HG02610 (cell line): ENCODE results near the gene FGF14.
"Not testable (repeated sequence)": the region's sequence is repeated elsewhere in the genome, so short reads cannot be mapped to it uniquely, and the experiment has no call there.

ENCODE experiments used
- ATAC-seq: cut with Tn5 transposase; IDR thresholded peaks from one replicate; pipeline ENCODE4 v1.9.1; 2021; ENCODE audit warnings: mild to moderate bottlenecking, moderate library complexity; ENCODE audit not compliant: unreplicated experiment

The FGF14 gene

DNA sequence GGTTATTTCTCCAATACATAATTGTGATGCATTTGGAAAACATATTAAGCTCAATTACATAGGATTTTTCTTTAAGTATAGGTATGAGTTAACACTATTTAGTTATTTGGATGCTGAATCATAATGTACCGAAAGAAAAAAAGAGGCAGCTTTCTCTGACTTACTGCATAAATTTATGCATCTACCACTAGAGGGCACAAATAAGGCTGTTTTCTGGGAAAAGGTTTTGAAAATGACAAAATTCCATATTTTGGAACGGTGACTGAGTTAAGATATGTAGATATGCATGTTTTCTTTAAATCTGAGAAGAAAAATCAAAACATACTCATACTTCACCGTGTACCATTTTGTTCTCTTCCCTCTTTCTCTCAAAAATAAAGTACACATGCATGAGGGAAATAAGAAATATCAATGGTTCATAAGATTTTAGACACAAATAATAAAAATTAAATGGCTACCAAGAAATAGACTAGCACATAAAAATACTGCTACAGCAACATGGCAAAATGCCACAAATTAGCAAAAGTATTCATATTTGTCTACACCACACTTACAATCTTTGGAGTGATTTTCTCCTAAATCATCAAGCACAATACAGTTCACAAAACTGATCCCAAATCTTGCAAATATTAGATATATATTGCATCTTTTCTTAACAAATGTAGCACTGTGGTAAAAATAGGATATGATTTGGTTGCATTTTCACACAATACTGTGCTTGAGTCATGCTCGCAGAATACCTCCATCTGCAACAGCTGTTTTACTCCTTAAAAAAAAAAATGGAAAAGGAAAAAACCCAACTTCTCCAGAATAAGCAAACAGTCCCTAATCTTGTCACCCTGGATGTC lies 260.0 kb downstream of the FGF14 start:
- ATAC-seq, result peak; percentile 64

DNA sequence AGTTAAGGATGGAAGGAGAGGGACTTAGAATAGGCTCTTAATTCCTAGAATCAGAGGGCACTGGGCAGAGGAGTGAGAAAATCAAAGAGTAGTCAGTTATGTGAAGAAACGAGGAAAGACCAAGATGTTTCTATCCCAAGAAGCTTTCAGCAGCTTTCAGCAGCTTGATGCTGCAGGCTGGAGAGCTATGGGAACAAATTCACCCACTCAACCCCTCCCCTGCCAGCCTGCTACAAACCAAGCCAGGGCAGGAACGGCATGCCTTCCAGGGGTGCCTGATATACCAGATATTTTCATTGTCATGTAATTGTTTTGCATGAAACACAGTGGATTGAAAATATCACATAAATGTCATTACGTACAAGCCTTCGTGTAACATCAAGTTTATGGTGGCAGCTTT lies 262.2 kb downstream of the FGF14 start:
- no peak for ATAC-seq

DNA sequence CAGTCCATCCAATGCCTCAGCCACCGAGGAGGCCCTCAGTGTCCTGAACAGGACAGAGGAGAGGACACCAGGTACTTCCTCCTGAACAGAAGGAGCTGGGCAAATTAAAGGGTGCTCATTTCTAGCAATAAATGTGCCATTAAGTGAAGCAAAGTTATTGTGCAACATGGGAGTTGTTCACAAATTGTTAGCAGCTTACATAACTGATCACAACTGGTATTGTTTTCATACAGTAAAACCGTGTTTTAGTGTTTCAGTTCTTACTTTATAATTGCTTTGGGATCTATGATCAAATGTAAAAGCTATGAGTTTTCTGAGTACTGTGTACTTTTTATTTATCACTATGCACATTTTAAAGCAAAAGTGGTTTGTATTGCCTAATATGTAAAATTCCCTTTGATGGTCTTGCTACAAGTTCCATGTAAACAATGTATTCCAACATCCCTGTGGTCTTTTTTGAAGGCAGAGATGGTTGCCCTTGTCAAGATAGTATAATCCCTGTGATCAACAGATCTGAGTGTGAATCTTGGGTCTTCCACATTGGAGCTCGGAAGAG lies 263.1 kb downstream of the FGF14 start:
- ATAC-seq, result no peak

DNA sequence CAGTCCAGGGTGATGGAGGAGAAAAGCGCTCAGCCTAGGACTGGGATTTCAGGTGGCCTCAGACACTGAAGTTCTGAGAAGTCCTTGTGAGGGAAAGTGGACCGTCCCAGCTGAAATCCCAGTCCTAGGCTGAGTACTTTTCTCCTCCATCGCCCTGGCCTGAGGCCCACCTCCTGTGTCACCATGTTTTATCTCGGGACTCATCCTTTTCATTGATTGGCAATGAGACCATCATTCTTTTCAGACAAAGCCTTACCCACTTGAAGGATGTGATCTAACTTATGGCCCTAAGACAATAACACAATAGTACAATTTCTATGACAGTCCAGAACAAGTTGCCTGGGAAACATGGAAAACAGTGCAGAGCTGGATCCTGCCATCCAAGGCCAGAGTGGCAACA lies 263.9 kb downstream of the FGF14 start:
- ATAC-seq, result not testable (repeated sequence)

DNA sequence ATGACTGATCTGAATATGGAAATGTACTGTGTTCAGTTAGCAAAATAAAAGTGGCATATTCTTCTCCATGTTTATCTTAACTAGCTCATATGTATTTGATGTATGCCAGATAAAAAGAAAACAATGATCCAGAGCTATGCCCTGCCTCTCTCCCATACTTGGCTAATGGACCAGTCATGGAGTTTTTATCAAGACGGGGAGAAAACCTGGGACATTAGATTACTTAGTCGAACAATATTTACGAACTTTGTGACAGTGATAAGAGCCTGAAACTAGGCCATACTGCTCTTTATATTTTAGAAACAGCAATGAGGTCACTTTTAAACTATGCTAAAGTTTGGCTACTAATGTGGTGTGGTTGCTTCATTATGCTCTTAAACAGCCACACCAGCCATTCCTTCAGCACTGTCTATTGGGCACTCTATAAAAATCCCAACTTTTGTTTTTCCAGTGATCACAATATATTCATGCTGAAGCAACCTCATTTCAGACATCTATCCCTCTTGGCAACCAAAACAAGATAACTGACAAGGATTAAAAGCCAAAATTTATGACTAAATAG lies 265.0 kb downstream of the FGF14 start:
- ATAC-seq, result no peak

DNA sequence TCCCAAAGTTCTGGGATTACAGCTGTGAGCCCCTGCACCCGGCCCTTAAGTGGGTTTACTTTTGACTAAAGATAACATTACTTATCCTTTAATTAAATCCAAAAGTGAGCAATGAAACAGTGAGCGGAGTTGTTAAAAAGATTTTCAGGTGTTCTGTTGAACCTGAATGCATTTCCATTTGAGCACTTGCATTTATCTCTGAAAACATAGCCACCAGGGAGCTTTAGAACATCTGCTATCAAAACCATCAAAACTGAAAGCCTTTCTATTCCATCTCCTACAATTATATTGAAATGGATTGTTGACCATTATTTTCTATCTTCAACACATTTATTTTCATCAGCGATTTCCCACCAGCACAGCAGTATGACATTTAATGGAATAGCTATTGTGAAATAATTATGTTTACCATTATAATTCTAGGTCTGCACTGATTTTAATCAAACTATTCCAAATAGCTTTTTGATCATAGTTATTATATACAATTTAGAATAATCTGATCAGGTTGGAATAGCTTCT lies 269.0 kb downstream of the FGF14 start:
- ATAC-seq, result no peak

DNA sequence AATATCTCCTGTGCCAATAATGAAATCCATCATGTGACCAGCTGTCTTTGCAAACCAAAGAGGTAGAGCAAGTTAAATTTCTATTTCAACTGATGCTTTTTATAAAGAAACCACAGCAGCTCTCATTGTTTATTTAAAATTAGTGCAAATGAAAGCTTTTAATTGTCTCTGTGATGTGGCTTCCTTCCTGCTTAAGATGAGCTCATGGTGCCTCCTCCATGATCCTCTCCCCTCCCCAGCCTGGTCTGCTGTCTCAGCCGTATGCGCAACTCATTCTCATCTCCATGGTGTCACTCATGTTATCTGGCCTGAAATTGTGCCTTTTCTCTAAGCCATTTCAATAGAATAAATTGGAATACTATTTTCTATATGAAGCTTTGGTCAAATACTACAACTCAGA lies 270.6 kb downstream of the FGF14 start:
- no peak for ATAC-seq

DNA sequence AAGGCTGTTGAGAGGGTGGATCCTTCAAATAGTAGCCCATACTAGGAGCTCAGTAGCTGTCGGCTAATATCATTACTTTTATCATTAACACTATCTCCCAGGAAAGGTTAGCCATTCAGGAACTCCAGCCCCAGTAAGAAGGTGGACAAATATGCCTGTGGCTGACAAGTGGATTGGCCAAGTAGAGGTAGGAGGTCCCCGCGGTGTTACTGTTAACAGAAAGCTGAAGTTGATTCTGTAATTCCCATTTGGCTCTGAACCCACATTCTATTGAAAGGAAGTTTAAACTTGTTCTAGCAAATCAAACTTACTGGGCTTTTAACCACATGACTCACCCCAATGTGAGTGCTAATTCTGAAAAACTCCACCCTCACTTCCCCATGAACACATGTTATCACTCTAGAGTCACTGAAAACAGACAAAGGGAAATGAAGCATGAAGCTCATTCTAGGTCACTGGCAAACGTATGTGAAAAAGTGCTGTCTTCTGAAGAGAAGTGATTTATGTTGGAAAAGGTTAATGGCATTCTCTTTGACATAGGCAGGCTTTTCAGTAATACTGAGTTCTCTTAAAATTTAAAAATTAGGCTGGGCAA lies 273.5 kb downstream of the FGF14 start:
- ATAC-seq, result peak; percentile 80

DNA sequence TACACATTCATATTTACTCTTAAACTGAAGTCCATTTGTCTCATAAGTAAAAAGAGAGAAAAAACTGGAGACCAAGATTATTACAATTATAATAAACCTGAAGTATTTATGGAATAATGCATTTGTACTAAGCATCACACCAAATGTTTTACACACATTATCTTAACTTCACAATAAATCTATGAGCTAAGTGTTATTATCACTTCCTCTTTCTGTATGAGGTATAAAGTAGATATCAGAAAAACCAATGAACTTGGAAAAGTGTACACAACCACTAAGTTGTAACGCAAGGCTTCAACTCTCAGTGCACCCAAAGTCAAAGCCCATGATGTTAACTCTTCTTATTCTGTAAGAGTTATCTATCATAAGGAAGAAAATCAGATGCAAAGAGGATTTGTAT lies 274.7 kb downstream of the FGF14 start:
- no peak for ATAC-seq

DNA sequence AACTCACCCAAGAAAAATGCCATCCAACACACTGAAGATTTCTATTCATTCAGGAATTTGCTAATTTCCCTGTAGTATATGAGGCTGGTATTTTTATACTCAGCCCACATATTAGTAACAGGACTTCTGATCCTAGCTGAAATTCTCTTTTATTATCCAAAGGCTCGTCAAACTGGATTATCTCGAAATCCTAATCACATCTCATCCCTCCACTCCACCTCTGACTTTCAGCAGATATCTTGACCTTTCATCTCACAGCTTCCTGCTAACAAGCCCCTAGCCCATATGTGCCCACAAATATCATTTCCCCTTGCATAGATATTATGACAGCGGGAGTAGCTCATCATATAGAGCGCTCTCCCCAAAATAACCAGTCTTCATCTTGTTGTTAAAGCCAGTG lies 279.7 kb downstream of the FGF14 start:
- no peak for ATAC-seq

DNA sequence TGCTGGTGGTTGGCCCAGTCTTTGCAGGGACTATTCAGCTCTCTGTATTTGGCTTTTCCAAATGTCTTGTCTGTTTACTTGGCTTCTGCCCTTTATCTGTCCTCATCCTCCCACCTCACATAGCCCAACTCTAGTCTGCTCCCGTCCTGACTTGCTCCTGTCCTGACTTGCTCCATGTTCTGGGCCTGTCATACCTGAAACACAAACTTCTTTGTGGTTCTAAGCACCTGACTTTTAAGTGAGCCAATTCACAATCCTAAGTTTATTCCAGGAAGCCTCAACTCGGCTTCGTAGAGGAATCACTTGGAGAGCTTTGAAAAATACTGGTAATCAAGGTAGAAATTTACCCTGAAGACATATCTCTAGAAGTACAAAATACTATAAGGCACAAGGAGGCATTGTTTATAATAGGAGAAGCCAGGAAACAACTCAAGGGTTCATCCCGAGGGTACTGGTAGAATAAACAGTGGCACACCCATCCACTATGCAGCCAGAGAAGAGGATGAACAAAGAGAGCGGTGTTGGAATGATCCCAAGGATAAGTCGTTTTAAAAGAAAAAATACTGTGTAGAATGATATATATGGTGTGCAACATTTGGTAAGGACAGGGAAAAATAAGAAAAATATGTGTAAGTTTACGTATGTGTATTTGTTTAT lies 284.5 kb downstream of the FGF14 start:
- no peak for ATAC-seq

DNA sequence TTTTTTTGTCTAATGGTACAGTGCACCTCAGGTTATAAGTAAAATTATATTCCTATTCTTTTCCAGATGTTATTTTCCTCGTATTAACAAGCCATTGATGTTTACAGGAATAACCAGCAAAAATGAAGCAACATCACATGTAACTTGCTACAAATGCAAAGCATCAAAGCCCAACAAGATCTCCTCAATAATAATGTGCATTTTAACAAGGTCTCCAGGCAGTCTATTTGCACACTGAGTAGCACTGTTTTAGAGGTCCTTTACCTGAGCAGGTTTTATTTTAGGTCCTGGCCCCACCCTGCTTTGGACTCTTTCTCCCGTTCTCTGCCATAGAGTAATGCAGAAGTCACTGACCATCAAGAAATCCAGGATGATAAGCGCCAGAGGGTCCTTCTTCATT lies 298.4 kb downstream of the FGF14 start:
- ATAC-seq, result no peak

DNA sequence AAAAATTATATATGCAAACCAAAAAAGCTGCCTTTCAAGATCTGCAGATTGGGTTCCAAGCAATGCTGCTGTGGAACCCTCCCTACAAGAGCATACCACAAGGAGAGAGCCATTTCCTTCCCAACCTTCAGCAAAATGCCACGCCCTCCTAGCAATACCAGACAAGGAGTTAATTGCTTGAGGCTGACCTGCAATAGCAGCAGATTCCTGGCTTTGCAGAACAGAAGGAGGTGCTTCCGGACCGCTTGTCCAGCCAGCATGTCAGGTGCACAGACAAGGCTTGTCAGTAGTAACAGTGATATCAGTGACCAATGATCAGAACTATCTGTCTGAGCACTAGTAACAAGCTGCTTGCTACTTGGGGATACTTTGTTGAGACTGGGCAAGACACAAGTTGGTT lies 301.6 kb downstream of the FGF14 start:
- ATAC-seq, result no peak

DNA sequence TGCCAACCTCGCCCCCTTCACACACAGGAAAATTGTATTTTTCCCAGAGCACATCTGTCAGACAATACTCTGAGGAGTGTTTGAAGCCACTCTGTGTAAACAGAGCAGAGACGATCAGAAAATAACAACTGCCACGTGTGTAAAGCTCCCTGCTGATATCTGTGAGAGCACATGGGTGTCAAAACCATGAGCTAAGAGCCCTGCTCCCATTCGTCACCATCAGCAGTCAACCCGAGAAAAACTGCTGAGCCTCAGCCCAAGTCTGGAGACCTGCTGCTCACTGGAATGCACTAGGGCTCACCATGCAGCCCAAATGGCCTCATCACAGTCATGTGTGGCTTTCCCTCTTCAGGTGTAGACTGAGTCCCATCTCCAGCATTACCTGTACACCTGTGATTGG lies 304.1 kb downstream of the FGF14 start:
- ATAC-seq, result no peak

DNA sequence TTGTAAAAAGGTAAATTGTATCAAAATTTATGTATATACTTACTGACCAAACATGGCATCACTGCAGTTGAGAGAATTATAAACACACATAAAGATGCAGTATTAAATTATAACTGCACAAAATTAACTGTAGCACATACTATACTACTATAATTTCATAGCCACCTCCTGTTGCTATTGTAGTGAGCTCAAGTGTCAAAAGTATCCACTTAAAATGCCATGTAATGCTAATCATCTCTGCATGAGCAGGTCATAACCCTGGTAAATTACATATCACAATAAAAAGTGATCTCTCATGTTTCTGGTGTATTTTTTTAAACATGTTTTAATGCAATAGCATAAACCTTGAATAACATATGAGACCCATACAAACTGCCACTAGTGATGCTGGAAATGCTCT lies 308.6 kb downstream of the FGF14 start:
- ATAC-seq, result not testable (repeated sequence)

DNA sequence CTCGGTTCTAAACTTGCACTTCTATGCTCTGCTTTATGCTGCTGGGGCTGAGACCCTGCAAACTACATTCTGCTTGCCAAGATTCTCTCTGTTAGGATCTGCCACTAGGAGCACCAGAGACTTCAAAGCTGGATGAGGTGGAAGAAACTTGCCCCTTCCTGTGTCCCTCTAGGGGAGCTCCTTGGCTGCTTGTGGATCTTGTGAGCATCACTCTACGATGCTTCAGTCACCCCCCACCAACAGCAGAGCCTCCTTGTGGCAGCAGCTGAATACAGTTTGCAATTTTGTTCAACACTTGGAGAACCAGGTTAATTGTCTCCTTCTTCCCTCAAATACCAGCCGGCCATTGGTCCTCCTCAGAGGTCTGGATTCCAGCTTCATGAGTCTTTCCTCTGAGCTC lies 310.6 kb downstream of the FGF14 start:
- ATAC-seq, result no peak

DNA sequence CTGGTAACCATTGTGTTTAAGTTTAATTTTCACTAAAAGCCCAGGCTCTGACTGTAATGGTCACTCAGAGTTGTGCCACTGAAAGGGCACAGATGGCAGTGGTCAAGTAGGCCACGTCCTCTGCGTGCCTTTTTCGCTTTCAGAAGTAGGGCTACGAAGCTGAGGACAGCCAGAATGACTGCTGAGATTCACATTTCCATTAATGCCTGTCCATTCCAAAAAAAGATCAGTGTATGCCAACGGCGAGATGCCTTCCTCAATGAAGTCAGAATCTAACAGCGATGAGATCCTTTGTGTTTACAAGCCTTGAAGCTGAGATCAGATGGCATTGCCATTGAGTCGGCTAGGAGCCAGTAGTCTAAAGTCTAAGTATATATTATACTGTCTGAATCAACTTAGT lies 311.3 kb downstream of the FGF14 start:
- no peak for ATAC-seq

DNA sequence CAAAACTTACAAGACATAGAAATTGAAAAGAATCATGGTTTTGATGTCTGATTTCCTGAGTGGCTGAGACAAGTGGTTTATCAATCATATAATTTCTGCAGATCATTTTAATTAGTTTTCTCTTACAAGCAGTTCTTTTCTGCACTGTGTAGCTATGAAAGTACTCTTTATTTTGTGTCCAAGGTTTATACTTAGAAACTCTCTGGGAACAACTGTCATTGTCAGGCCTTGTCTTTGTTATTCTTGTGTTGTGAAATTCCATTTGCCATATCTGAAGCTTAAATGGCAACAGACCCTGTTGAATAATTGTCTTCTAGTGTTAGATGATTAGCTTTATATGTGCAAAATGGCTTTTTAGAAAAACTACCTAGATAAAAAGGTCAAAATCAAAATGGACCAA lies 312.1 kb downstream of the FGF14 start:
- ATAC-seq, result no peak

DNA sequence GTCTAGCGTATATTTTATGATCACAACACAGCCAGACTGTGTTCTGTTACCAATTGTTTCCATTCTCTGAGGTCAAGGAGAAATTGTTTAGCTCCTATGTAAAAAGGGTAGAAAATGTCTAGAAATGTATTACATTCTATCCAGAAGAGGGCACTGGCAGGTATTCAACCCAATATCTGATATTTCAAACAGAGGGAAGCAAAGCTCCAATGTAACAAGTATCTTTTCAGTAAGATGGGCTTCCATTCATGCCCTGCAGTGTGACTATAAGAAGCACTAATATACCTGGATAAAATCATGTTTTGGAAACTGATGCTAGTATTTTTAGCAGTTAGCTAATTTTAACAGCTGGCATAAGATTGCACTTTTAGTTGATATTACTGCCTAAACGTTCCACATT lies 312.7 kb downstream of the FGF14 start:
- ATAC-seq, result no peak

DNA sequence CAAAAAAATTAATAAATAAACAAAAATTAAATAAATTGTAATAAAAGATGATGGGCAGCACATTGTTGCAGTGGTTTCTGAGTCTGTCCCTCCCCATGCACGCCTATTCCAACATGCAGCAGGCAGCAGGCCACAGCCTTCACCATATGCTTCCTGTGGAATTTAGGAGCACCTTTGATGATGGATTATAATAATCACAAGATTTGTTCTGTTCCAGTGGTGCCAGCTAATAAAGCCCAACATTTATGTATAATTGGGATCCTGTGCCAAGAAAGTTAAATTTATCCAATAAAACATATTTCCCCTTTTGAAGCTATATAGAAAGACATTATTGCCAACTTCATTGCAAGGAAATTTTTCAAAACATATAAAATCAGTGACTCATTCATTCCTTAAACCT lies 328.6 kb downstream of the FGF14 start:
- ATAC-seq, result no peak

DNA sequence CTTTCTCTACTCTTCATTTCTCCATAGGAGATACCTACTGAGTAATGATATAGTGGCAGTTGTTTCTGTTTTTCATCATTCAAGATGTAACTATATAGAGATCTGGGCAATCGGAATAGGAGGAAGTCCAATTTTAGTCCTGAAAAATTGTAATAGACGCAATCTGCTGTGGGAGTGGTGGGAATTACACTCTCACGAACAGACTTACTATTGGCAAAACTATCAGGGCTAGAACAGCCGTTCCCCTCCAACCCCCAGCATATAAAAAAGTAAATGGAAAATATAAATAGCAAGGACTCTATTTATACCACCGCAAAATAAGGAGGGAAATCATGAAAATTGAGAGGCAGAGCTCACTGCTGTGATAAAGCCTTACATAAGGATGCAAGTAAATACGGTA lies 330.1 kb downstream of the FGF14 start:
- ATAC-seq, result no peak
